ENCODE results near the gene FRAS1.

Gene FRAS1

DNA sequence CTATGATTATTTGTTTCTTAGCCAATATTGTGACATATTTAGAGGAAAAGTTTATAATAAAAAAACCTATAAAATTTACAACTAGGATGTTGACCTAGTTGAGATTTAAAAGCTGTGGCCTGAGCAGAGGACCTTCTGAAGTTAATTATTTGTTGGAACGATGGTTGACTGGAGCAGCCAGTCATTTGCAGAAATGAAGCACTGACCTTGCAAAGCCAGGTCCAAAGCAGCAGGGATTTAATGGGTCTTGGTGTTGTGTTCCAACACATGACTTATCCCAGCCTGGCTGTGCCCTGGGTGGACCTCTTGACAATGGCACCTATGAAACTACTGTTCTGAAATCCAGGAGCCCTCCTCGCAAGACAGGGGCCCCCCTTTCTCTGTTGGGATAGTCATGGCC is 235.2 kb downstream of the FRAS1 start:
- no peaks in the 10 kb centered on the region for H3K9me3 ChIP-seq
- H3K4me1 ChIP-seq (ENCODE audit: control insufficient read depth in 1 of 2, insufficient read depth in 1 of 2, low read depth in 1 of 2, low read length in 1 of 2), result peaks cover 0 to 3% of the 10 kb centered on the region in 2 experiments
- no peak overlapping the region for H3K27ac ChIP-seq
- H3K4me3 ChIP-seq (ENCODE audit: low read depth in 1 of 2, low read length in 1 of 2), result no peak overlapping the region
- TF ChIP-seq, protein P1, sequence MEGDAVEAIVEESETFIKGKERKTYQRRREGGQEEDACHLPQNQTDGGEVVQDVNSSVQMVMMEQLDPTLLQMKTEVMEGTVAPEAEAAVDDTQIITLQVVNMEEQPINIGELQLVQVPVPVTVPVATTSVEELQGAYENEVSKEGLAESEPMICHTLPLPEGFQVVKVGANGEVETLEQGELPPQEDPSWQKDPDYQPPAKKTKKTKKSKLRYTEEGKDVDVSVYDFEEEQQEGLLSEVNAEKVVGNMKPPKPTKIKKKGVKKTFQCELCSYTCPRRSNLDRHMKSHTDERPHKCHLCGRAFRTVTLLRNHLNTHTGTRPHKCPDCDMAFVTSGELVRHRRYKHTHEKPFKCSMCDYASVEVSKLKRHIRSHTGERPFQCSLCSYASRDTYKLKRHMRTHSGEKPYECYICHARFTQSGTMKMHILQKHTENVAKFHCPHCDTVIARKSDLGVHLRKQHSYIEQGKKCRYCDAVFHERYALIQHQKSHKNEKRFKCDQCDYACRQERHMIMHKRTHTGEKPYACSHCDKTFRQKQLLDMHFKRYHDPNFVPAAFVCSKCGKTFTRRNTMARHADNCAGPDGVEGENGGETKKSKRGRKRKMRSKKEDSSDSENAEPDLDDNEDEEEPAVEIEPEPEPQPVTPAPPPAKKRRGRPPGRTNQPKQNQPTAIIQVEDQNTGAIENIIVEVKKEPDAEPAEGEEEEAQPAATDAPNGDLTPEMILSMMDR (IDR thresholded peaks at IDR 0.05), result no peak
- H3K36me3 ChIP-seq, result no peaks in the 10 kb centered on the region
- no peaks in the 10 kb centered on the region for H3K27me3 ChIP-seq

DNA sequence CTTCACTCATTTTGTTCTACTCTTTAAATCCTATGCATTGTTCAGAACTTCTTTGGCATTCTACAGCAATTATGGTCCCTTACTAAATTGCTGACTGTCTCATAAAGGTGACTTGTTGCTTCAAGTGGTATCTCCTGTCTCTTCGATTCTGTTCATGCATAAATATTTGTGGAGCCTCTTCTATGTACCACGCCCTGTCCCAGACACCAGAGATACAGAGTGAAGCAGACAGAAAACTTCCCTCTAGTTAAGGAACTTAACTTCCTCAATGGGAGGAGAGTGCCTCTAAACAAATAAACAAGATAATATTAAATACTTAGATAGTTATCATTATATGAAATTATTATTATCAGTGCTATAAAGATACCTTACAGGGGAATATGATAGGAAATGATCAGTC is 235.7 kb downstream of the FRAS1 start:
- TF ChIP-seq, protein P1 (IDR thresholded peaks at IDR 0.05), result no peak
- no peak overlapping the region for H3K27ac ChIP-seq
- H3K27me3 ChIP-seq, result no peaks in the 10 kb centered on the region

DNA sequence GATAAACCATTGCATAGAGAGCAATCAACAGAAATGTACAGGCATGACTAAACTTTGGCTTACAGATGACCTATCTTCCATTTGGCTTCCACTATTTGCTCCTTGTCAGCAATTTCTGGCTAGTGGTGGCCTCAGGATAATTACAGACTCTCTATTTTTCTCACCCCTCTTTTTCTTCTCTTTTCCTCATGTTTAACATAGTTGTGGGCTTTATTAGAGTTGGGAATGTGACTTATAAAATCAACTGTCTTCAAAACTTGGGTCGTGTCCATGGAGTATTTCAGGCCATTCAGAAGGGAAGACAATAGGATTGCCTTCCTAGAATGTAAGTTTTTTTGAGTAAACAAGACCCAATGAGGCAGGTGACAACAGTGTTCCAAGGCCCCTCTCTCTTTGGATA is 236.2 kb downstream of the FRAS1 start:
- Histone ChIP-seq H3K9me3 (no peaks in the 10 kb centered on the region), H3K36me3 (no peaks in the 10 kb centered on the region), H3K27me3 (no peaks in the 10 kb centered on the region), H3K27ac (no peak overlapping the region), H3K4me3 (ENCODE audit: low read depth in 1 of 2, low read length in 1 of 2) (no peak overlapping the region), H3K4me1 (ENCODE audit: control insufficient read depth in 1 of 2, insufficient read depth in 1 of 2, low read depth in 1 of 2, low read length in 1 of 2) (peaks cover 0 to 6% of the 10 kb centered on the region in 2 experiments)
- TF ChIP-seq, protein P1 (IDR thresholded peaks at IDR 0.05), result no peak

More for the DNA sequence above, 235.7 kb downstream of the FRAS1 start:
- H3K4me3 ChIP-seq (ENCODE audit: low read depth in 1 of 2, low read length in 1 of 2), result no peak overlapping the region
- H3K36me3 ChIP-seq, result no peaks in the 10 kb centered on the region
- H3K4me1 ChIP-seq (ENCODE audit: control insufficient read depth in 1 of 2, insufficient read depth in 1 of 2, low read depth in 1 of 2, low read length in 1 of 2), result peaks cover 0 to 6% of the 10 kb centered on the region in 2 experiments
- no peaks in the 10 kb centered on the region for H3K9me3 ChIP-seq

DNA sequence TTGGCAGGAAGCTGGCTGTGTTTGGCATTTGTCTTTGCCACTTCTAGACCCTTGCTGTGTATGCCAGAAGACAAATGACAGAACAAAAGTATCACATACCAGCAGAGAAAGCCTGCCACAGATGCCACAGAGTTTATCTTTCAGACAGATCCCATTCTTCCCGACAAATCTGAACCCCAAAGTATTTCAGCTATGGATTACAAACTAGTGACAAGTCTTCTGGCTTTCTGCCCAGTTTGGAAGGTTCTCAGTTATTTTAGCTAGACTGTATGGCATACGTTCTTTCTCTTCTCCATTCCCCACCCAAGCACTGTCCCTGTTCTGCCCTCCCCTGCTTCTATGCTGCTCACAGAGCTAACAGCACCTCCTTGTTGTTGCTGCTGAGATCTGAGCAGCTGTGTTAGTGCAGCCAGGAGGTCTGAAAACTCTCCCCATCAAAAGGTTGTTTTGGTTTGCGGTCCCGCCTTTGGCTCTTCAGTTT is 236.7 kb downstream of the FRAS1 start:
- no peaks in the 10 kb centered on the region for H3K36me3 ChIP-seq
- peaks cover 0 to 6% of the 10 kb centered on the region in 2 experiments for H3K4me1 ChIP-seq (ENCODE audit: control insufficient read depth in 1 of 2, insufficient read depth in 1 of 2, low read depth in 1 of 2, low read length in 1 of 2)
- TF ChIP-seq, protein P1 (IDR thresholded peaks at IDR 0.05), result no peak
- no peak overlapping the region for H3K4me3 ChIP-seq (ENCODE audit: low read depth in 1 of 2, low read length in 1 of 2)
- H3K27me3 ChIP-seq, result no peaks in the 10 kb centered on the region
- H3K9me3 ChIP-seq, result no peaks in the 10 kb centered on the region
- H3K27ac ChIP-seq, result no peak overlapping the region

DNA sequence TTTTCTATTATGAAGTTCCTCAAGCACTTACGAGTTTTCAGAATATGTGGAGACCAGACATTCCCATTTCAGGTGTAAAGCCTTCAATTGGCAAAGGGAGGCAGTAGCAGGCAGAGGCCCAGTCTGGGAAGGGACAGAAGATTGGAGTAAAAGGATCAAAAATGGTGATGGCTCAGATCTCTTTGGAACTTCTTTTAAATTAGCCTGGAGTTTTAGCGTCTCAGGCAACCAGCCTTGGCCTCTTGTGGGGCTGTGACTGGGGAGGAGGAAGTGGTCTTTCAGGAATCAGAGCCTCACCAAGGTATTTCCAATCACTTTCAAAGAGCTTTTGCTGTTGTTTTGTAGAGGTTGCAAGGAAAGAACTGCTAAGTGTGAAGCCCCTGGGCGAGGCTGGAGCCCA is 239.1 kb downstream of the FRAS1 start:
- Histone ChIP-seq H3K4me1 (ENCODE audit: control insufficient read depth in 1 of 2, insufficient read depth in 1 of 2, low read depth in 1 of 2, low read length in 1 of 2) (peaks cover 0 to 6% of the 10 kb centered on the region in 2 experiments), H3K27ac (no peak overlapping the region), H3K9me3 (no peaks in the 10 kb centered on the region), H3K36me3 (no peaks in the 10 kb centered on the region), H3K4me3 (ENCODE audit: low read depth in 1 of 2, low read length in 1 of 2) (no peak overlapping the region), H3K27me3 (no peaks in the 10 kb centered on the region)
- TF ChIP-seq, protein P1 (IDR thresholded peaks at IDR 0.05), result no peak
